A549 (cell line): ENCODE measurements around the gene PLEKHA6. TPM values are rescaled to one million over a fixed set of nuclear protein-coding genes. Genes with fewer than 3 reads are reported as not detected.

Experiments
- ATAC-seq, 2 experiments: fragments of 200-7000 bp in 1 of 2; fragments of >200 bp in 1 of 2; cut with Nextera tagmentation in 1 of 2; cut with Tn5 transposase in 1 of 2; 3 replicates each; pipeline versions ENCODE4 v1.8.0 to v1.9.1; 2018 to 2020; ENCODE audit warnings: mild to moderate bottlenecking in 1 of 2, moderate library complexity in 1 of 2
- CTCF ChIA-PET: fragments of 300-600 bp; sonication (Branson Sonifier 250); formaldehyde crosslinking; extraction: SDS; loops from one replicate; lab custom pipeline; 2021; ENCODE audit warnings: antibody characterized with exemption, inconsistent platforms; lab: Yijun Ruan, JAX
- POLR2A ChIA-PET: fragments of 350-600 bp; formaldehyde crosslinking; extraction: SDS; loops from one replicate; lab custom pipeline; 2021; ENCODE audit warnings: antibody characterized with exemption, inconsistent platforms; lab: Yijun Ruan, JAX
- DNase-seq, 2 experiments: peaks; one replicate each; pipeline versions ENCODE4 v3.0.0 to v3.0.0-alpha.2; 2011 to 2016; ENCODE audit warnings: low read depth in 1 of 2, low spot score in 1 of 2
- FAIRE-seq: peaks from 2 replicates; lab custom pipeline; 2011; peaks lifted over from hg19 to GRCh38; lab: Jason Lieb, UNC
- H3K27ac ChIP-seq, 2 experiments: fragments of >200 bp; sonication (Bioruptor Twin); formaldehyde crosslinking; 3 replicates each; pipeline ENCODE4 v1.5.1; 2016 to 2017
- H3K4me1 ChIP-seq: fragments of >200 bp; sonication (Bioruptor Twin); formaldehyde crosslinking; 3 replicates; pipeline ENCODE4 v1.6.1; 2016
- H3K4me2 ChIP-seq: fragments of >200 bp; sonication (Bioruptor Twin); formaldehyde crosslinking; 3 replicates; pipeline ENCODE4 v1.6.1; 2016
- H3K4me3 ChIP-seq: fragments of >200 bp; sonication (Bioruptor Twin); formaldehyde crosslinking; 3 replicates; pipeline ENCODE4 v1.5.1; 2016
- H3K9me3 ChIP-seq: fragments of >200 bp; sonication (Bioruptor Twin); formaldehyde crosslinking; 3 replicates; pipeline ENCODE4 v1.6.1; 2016
- BCL3 ChIP-seq: fragments of >200 bp; sonication (Bioruptor Twin); formaldehyde crosslinking; IDR thresholded peaks from 3 replicates; pipeline ENCODE4 v1.6.1; 2016
- BHLHE40 ChIP-seq: IDR thresholded peaks from 2 replicates; pipeline ENCODE4 v1.6.1; 2012; ENCODE audit warnings: low read depth, low read length, inconsistent platforms
- CEBPB ChIP-seq, 2 experiments: fragments of >200 bp in 1 of 2; sonication (Bioruptor Twin) in 1 of 2; formaldehyde crosslinking in 1 of 2; IDR thresholded peaks; 2 replicates each; pipeline ENCODE4 v1.6.1; 2012 to 2016
- HDAC2 ChIP-seq: fragments of 200-600 bp; sonication (generic); IDR thresholded peaks from 2 replicates; pipeline ENCODE4 v1.6.1; 2016
- HES2 ChIP-seq: fragments of >200 bp; sonication (Bioruptor Twin); formaldehyde crosslinking; IDR thresholded peaks from 2 replicates; pipeline ENCODE4 v1.6.1; 2016
- HEYL ChIP-seq: fragments of 250-450 bp; sonication (Bioruptor Pico); IDR thresholded peaks from 2 replicates; pipeline ENCODE4 v1.8.0; 2021; ENCODE audit warnings: mild to moderate bottlenecking, moderate library complexity
- HOXA7 ChIP-seq: fragments of 250-450 bp; sonication (Bioruptor Pico); IDR thresholded peaks from 2 replicates; pipeline ENCODE4 v1.5.0; 2020; ENCODE audit warnings: mild to moderate bottlenecking, moderate library complexity
- KDM1A ChIP-seq: fragments of 200-600 bp; sonication (generic); IDR thresholded peaks from 2 replicates; pipeline ENCODE4 v1.6.1; 2016; ENCODE audit warnings: low read depth, mild to moderate bottlenecking
- MAX ChIP-seq: IDR thresholded peaks from 2 replicates; pipeline ENCODE4 v1.6.1; 2012
- MAZ ChIP-seq: fragments of 150-350 bp; IDR thresholded peaks from 2 replicates; pipeline ENCODE4 v1.6.1; 2014; ENCODE audit warnings: antibody characterized with exemption, low read depth, low read length, borderline replicate concordance
- NFE2L2 ChIP-seq: fragments of 150-350 bp; conservative IDR thresholded peaks from 2 replicates; pipeline ENCODE4 v1.6.1; 2014; ENCODE audit warnings: low read length
- PHF8 ChIP-seq: fragments of 200-600 bp; sonication (generic); IDR thresholded peaks from 2 replicates; pipeline ENCODE4 v1.6.1; 2016; ENCODE audit warnings: low read depth, mild to moderate bottlenecking, antibody characterized with exemption, moderate library complexity, borderline replicate concordance
- POLR2AphosphoS2 ChIP-seq: conservative IDR thresholded peaks from 2 replicates; pipeline ENCODE4 v1.6.1; 2012; ENCODE audit warnings: low read length, improper control_type of control experiment, inconsistent platforms
- SMC3 ChIP-seq: fragments of >200 bp; sonication (Bioruptor Twin); formaldehyde crosslinking; IDR thresholded peaks from 3 replicates; pipeline ENCODE4 v1.6.1; 2018; ENCODE audit warnings: inconsistent platforms
- SREBF2 ChIP-seq: fragments of 450-650 bp; IDR thresholded peaks from 2 replicates; pipeline ENCODE4 v1.6.1; 2014; ENCODE audit warnings: mild to moderate bottlenecking, moderate library complexity
- TP53 ChIP-seq: fragments of 250-450 bp; sonication (Bioruptor Pico); IDR thresholded peaks from 2 replicates; pipeline ENCODE4 v1.5.0; 2021; ENCODE audit warnings: mild to moderate bottlenecking, moderate library complexity
- USF2 ChIP-seq: fragments of 450-650 bp; IDR thresholded peaks from 2 replicates; pipeline ENCODE4 v1.6.1; 2014; ENCODE audit warnings: antibody characterized with exemption
- ZFP36 ChIP-seq: fragments of 450-650 bp; IDR thresholded peaks from 2 replicates; pipeline ENCODE4 v1.6.1; 2014; ENCODE audit warnings: borderline replicate concordance; ENCODE audit not compliant: partially characterized antibody
- ZNF302 ChIP-seq: fragments of 250-450 bp; sonication (Bioruptor Pico); IDR thresholded peaks from 2 replicates; pipeline ENCODE4 v1.9.0; 2021; ENCODE audit warnings: inconsistent platforms, mild to moderate bottlenecking, moderate library complexity
- ZSCAN20 ChIP-seq: fragments of 250-450 bp; sonication (Bioruptor Pico); IDR thresholded peaks from 2 replicates; pipeline ENCODE4 v1.8.0; 2022; ENCODE audit warnings: mild to moderate bottlenecking, moderate library complexity
- WGBS: methylation state at CpG from one replicate; pipeline ENCODE4 v1.1.6; 2017; ENCODE audit errors: missing lambda C conversion rate; 5-methylcytosine and 5-hydroxymethylcytosine counted together
- polyA plus RNA-seq, 4 experiments: library from polyadenylated mRNA; depleted of rRNA in 3 of 4; stranded (reverse); fragments of >200 nt; fragmentation: RNase III in 1 of 4; extraction: RNeasy Plus Mini Kit Qiagen cat#74134 plus additional on column Dnase treatment in 1 of 4; gene quantifications; 2 replicates in 3 of 4; 3 replicates in 1 of 4; pipeline ENCODE4 v1.2.3, GENCODE V29; 2011 to 2017
- TF ChIP-seq, protein P1 (sequence below): fragments of 200-600 bp; sonication (generic); IDR thresholded peaks from 2 replicates; pipeline ENCODE4 v1.6.1; 2016; ENCODE audit warnings: antibody characterized with exemption, mild to moderate bottlenecking, moderate library complexity
- TF ChIP-seq, protein P2 (sequence below): IDR thresholded peaks from 2 replicates; pipeline ENCODE4 v1.6.1; 2012; ENCODE audit warnings: low read depth, borderline replicate concordance

Gene PLEKHA6
- polyA plus RNA-seq, 2 of the 4 experiments (the other 2 are of a cell fraction), result 13.0 to 26.2 TPM

- Histone ChIP-seq H3K27ac (no peak overlapping the region), H3K4me2 (no peak overlapping the region), H3K9me3 (no peaks in the 10 kb centered on the region), H3K4me3 (no peak overlapping the region), H3K4me1 (no peaks in the 10 kb centered on the region)
- FAIRE-seq, result no peak
- WGBS, result 43% methylated on average over 6 of the region's 6 CpGs
- POLR2A ChIA-PET, result interaction anchor here (0.6 kb wide), 1 partner anchor 235 kb away, joined by 3 read pairs; no protein-coding TSS in a partner anchor
- CTCF ChIA-PET, result interaction anchor here (1.1 to 3.9 kb wide), 6 partner anchors 9 to 182 kb away, joined by 3 to 29 read pairs (median 4); no protein-coding TSS in a partner anchor
- DNase-seq, result no peak
- ATAC-seq, result no peak
- TF ChIP-seq PHF8 (no peak), USF2 (no peak), TP53 (CRISPR knock-in tag) (no peak), BCL3 (no peak)
- TF ChIP-seq, protein P1, sequence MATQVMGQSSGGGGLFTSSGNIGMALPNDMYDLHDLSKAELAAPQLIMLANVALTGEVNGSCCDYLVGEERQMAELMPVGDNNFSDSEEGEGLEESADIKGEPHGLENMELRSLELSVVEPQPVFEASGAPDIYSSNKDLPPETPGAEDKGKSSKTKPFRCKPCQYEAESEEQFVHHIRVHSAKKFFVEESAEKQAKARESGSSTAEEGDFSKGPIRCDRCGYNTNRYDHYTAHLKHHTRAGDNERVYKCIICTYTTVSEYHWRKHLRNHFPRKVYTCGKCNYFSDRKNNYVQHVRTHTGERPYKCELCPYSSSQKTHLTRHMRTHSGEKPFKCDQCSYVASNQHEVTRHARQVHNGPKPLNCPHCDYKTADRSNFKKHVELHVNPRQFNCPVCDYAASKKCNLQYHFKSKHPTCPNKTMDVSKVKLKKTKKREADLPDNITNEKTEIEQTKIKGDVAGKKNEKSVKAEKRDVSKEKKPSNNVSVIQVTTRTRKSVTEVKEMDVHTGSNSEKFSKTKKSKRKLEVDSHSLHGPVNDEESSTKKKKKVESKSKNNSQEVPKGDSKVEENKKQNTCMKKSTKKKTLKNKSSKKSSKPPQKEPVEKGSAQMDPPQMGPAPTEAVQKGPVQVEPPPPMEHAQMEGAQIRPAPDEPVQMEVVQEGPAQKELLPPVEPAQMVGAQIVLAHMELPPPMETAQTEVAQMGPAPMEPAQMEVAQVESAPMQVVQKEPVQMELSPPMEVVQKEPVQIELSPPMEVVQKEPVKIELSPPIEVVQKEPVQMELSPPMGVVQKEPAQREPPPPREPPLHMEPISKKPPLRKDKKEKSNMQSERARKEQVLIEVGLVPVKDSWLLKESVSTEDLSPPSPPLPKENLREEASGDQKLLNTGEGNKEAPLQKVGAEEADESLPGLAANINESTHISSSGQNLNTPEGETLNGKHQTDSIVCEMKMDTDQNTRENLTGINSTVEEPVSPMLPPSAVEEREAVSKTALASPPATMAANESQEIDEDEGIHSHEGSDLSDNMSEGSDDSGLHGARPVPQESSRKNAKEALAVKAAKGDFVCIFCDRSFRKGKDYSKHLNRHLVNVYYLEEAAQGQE, result no peak
Measured at GRCh38 chr1:204180133-204180532, 179.6 kb downstream of the PLEKHA6 start.

GRCh38 chr1:204178487-204179281, 181.0 kb downstream of the PLEKHA6 start:
- FAIRE-seq (no peak), ATAC-seq (no peak; a peak in 1 of 6 replicates), DNase-seq (no peak)
- TF ChIP-seq, protein P2, sequence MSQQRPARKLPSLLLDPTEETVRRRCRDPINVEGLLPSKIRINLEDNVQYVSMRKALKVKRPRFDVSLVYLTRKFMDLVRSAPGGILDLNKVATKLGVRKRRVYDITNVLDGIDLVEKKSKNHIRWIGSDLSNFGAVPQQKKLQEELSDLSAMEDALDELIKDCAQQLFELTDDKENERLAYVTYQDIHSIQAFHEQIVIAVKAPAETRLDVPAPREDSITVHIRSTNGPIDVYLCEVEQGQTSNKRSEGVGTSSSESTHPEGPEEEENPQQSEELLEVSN, result no peak
- no peak for TF ChIP-seq NFE2L2
- no peak for TF ChIP-seq CEBPB (IDR thresholded peaks at IDR 0.05)
- TF ChIP-seq HOXA7 (CRISPR knock-in tag), result no peak
- no peak for TF ChIP-seq POLR2AphosphoS2
- no peak for TF ChIP-seq BHLHE40
- no peak for TF ChIP-seq ZFP36
- TF ChIP-seq MAX, result no peak
- no peak for TF ChIP-seq HEYL (CRISPR knock-in tag)
- TF ChIP-seq HES2, result no peak
- TF ChIP-seq, protein P1, result no peak
- TF ChIP-seq ZNF302 (CRISPR knock-in tag), result no peak
- no peak for TF ChIP-seq SMC3
- TF ChIP-seq MAZ, result no peak
- no peak for TF ChIP-seq ZSCAN20
- TF ChIP-seq HDAC2, result no peak
- no peak for TF ChIP-seq PHF8
- TF ChIP-seq SREBF2, result no peak
- no peak for TF ChIP-seq KDM1A
- POLR2A ChIA-PET, result no interaction called here
- Histone ChIP-seq H3K4me1 (no peaks in the 10 kb centered on the region), H3K9me3 (no peaks in the 10 kb centered on the region), H3K4me3 (no peak overlapping the region), H3K27ac (no peak overlapping the region), H3K4me2 (no peak overlapping the region)
- CTCF ChIA-PET, result interaction anchor here (1.3 to 9.8 kb wide), 6 partner anchors 10 to 185 kb away, joined by 3 to 103 read pairs (median 6); partner anchors contain the start of gene REN
- WGBS, result 66% methylated on average over 7 of the region's 7 CpGs
